Neural cell (in vitro differentiated cells): ENCODE data around the gene KLHDC4. TPM values are rescaled to one million over a fixed set of nuclear protein-coding genes. Genes with fewer than 3 reads are reported as not detected.

Source experiments
- H2AFZ ChIP-seq: fragments of 200-600, 300-800 bp; sonication (generic), shearing (Covaris generic); 2 replicates; pipeline ENCODE4 v1.6.0; 2014; ENCODE audit warnings: low read depth, mild to moderate bottlenecking, antibody characterized with exemption, low read length, moderate library complexity
- H3F3A ChIP-seq: fragments of 200-600 bp; shearing (Covaris generic); 2 replicates; pipeline ENCODE4 v1.6.1; 2016; ENCODE audit warnings: mild to moderate bottlenecking, moderate library complexity, mixed read lengths, antibody characterized with exemption, low read length; ENCODE audit not compliant: insufficient read depth, poor library complexity, severe bottlenecking
- H3K27ac ChIP-seq: fragments of 200-600, 300-800 bp; sonication (generic), shearing (Covaris generic); 2 replicates; pipeline ENCODE4 v1.5.1; 2014; ENCODE audit warnings: mild to moderate bottlenecking, low read length, moderate library complexity
- H3K27me3 ChIP-seq: fragments of 300-800, 200-600 bp; sonication (generic), shearing (Covaris generic); 2 replicates; pipeline ENCODE4 v1.6.0; 2014; ENCODE audit warnings: mild to moderate bottlenecking, low read depth, low read length, moderate library complexity; ENCODE audit not compliant: insufficient read depth
- H3K36me3 ChIP-seq: fragments of 300-800, 200-600 bp; sonication (generic), shearing (Covaris generic); 2 replicates; pipeline ENCODE4 v1.5.1; 2014; ENCODE audit warnings: mild to moderate bottlenecking, antibody characterized with exemption, low read length, moderate library complexity; ENCODE audit not compliant: insufficient read depth
- H3K4me2 ChIP-seq: fragments of 300-800, 200-600 bp; sonication (generic), shearing (Covaris generic); 2 replicates; pipeline ENCODE4 v1.6.0; 2014; ENCODE audit warnings: mild to moderate bottlenecking, low read length
- H3K4me3 ChIP-seq: fragments of 300-800, 200-600 bp; sonication (generic), shearing (Covaris generic); 2 replicates; pipeline ENCODE4 v1.5.1; 2014; ENCODE audit warnings: mild to moderate bottlenecking, low read length, moderate library complexity
- H3K79me2 ChIP-seq: fragments of 200-600 bp; shearing (Covaris generic); replicated peaks from 2 replicates; pipeline ENCODE4 v1.6.0; 2014; ENCODE audit warnings: mild to moderate bottlenecking, low read length, moderate library complexity; ENCODE audit not compliant: insufficient read depth
- H3K9ac ChIP-seq: fragments of 300-800, 200-600 bp; sonication (generic), shearing (Covaris generic); 2 replicates; pipeline ENCODE4 v1.6.1; 2016; ENCODE audit warnings: mild to moderate bottlenecking, low read length, mixed read lengths
- H3K9me2 ChIP-seq: fragments of 200-600 bp; shearing (Covaris generic); 2 replicates; pipeline ENCODE4 v1.6.1; 2016; ENCODE audit warnings: mild to moderate bottlenecking, low read length, mixed read lengths; ENCODE audit not compliant: insufficient read depth
- H3K9me3 ChIP-seq: fragments of 200-600, 300-800 bp; sonication (generic), shearing (Covaris generic); 2 replicates; pipeline ENCODE4 v1.6.1; 2016; ENCODE audit warnings: mild to moderate bottlenecking, mixed run types, low read length, moderate library complexity, mixed read lengths
- H4K20me1 ChIP-seq: fragments of 200-600 bp; shearing (Covaris generic); 2 replicates; pipeline ENCODE4 v1.6.1; 2016; ENCODE audit warnings: mild to moderate bottlenecking, mixed run types; ENCODE audit not compliant: insufficient read depth
- EP300 ChIP-seq: fragments of 450-650 bp; conservative IDR thresholded peaks from 2 replicates; pipeline ENCODE4 v1.6.1; 2014; ENCODE audit warnings: antibody characterized with exemption, mild to moderate bottlenecking, moderate library complexity; ENCODE audit not compliant: poor library complexity, severe bottlenecking
- EZH2 ChIP-seq: fragments of 200-600, 300-800 bp; shearing (Covaris generic), sonication (generic); IDR thresholded peaks from 2 replicates; pipeline ENCODE4 v1.6.1; 2014; ENCODE audit warnings: antibody characterized with exemption, low read length, borderline replicate concordance, mild to moderate bottlenecking; ENCODE audit not compliant: insufficient read depth, poor library complexity, severe bottlenecking
- MXI1 ChIP-seq: fragments of 450-650 bp; conservative IDR thresholded peaks from 2 replicates; pipeline ENCODE4 v1.6.1; 2014; ENCODE audit warnings: antibody characterized with exemption, mild to moderate bottlenecking; ENCODE audit not compliant: poor library complexity, severe bottlenecking
- POLR2AphosphoS5 ChIP-seq: IDR thresholded peaks from 2 replicates; pipeline ENCODE4 v1.6.1; 2012
- RAD21 ChIP-seq: fragments of 450-650 bp; conservative IDR thresholded peaks from 2 replicates; pipeline ENCODE4 v1.6.1; 2014; ENCODE audit warnings: antibody characterized with exemption, mild to moderate bottlenecking, moderate library complexity
- SMC3 ChIP-seq: fragments of 450-650 bp; conservative IDR thresholded peaks from 2 replicates; pipeline ENCODE4 v1.6.1; 2014; ENCODE audit warnings: antibody characterized with exemption, mild to moderate bottlenecking, moderate library complexity; ENCODE audit not compliant: poor library complexity
- TAF1 ChIP-seq: IDR thresholded peaks from 2 replicates; pipeline ENCODE4 v1.6.1; 2012; ENCODE audit warnings: low read depth
- polyA plus RNA-seq: library from polyadenylated mRNA; depleted of rRNA; stranded (reverse); fragments of >200 nt; gene quantifications from 2 replicates; pipeline ENCODE4 v1.2.3, GENCODE V29; 2014
- TF ChIP-seq, protein P1 (sequence below): fragments of 450-650 bp; IDR thresholded peaks from 2 replicates; pipeline ENCODE4 v1.5.1; 2014; ENCODE audit warnings: antibody characterized with exemption, mild to moderate bottlenecking, moderate library complexity; ENCODE audit not compliant: poor library complexity, severe bottlenecking
- TF ChIP-seq, protein P2 (sequence below): IDR thresholded peaks from 2 replicates; pipeline ENCODE4 v1.6.1; 2012; ENCODE audit warnings: borderline replicate concordance

KLHDC4 gene
- polyA plus RNA-seq, 1 donor from 2014 or later: 27.5 TPM

GRCh38 chr16:87806641-87807546 lies 41.1 kb upstream of the KLHDC4 start:
- H3K27me3 ChIP-seq: no peaks in the 10 kb centered on the region
- no peaks in the 10 kb centered on the region for H3K9me3 ChIP-seq
- peak; percentile 33 for TF ChIP-seq POLR2AphosphoS5
- TF ChIP-seq TAF1: no peak
- peak; percentile 20 for TF ChIP-seq EP300
- TF ChIP-seq, protein P1, sequence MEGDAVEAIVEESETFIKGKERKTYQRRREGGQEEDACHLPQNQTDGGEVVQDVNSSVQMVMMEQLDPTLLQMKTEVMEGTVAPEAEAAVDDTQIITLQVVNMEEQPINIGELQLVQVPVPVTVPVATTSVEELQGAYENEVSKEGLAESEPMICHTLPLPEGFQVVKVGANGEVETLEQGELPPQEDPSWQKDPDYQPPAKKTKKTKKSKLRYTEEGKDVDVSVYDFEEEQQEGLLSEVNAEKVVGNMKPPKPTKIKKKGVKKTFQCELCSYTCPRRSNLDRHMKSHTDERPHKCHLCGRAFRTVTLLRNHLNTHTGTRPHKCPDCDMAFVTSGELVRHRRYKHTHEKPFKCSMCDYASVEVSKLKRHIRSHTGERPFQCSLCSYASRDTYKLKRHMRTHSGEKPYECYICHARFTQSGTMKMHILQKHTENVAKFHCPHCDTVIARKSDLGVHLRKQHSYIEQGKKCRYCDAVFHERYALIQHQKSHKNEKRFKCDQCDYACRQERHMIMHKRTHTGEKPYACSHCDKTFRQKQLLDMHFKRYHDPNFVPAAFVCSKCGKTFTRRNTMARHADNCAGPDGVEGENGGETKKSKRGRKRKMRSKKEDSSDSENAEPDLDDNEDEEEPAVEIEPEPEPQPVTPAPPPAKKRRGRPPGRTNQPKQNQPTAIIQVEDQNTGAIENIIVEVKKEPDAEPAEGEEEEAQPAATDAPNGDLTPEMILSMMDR: peak; percentile 17
- no peaks in the 10 kb centered on the region for H4K20me1 ChIP-seq
- no peaks in the 10 kb centered on the region for H3F3A ChIP-seq
- peak overlapping the region; percentile 65 for H2AFZ ChIP-seq
- no peak overlapping the region for H3K4me2 ChIP-seq
- no peaks in the 10 kb centered on the region for H3K9me2 ChIP-seq
- peak overlapping the region; percentile 40 for H3K9ac ChIP-seq
- H3K36me3 ChIP-seq: no peaks in the 10 kb centered on the region
- H3K27ac ChIP-seq: peak overlapping the region; percentile 23
- no peaks in the 10 kb centered on the region for H3K79me2 ChIP-seq
- peak overlapping the region; percentile 3 for H3K4me3 ChIP-seq

- H3K9me2 ChIP-seq: no peaks in the 10 kb centered on the region
- no peaks in the 10 kb centered on the region for H3F3A ChIP-seq
- TF ChIP-seq, protein P2, sequence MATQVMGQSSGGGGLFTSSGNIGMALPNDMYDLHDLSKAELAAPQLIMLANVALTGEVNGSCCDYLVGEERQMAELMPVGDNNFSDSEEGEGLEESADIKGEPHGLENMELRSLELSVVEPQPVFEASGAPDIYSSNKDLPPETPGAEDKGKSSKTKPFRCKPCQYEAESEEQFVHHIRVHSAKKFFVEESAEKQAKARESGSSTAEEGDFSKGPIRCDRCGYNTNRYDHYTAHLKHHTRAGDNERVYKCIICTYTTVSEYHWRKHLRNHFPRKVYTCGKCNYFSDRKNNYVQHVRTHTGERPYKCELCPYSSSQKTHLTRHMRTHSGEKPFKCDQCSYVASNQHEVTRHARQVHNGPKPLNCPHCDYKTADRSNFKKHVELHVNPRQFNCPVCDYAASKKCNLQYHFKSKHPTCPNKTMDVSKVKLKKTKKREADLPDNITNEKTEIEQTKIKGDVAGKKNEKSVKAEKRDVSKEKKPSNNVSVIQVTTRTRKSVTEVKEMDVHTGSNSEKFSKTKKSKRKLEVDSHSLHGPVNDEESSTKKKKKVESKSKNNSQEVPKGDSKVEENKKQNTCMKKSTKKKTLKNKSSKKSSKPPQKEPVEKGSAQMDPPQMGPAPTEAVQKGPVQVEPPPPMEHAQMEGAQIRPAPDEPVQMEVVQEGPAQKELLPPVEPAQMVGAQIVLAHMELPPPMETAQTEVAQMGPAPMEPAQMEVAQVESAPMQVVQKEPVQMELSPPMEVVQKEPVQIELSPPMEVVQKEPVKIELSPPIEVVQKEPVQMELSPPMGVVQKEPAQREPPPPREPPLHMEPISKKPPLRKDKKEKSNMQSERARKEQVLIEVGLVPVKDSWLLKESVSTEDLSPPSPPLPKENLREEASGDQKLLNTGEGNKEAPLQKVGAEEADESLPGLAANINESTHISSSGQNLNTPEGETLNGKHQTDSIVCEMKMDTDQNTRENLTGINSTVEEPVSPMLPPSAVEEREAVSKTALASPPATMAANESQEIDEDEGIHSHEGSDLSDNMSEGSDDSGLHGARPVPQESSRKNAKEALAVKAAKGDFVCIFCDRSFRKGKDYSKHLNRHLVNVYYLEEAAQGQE: no peak
- TF ChIP-seq EP300 (no peak), POLR2AphosphoS5 (no peak), TAF1 (no peak), SMC3 (no peak), RAD21 (no peak), MXI1 (no peak), EZH2 (no peak)
- TF ChIP-seq, protein P1: no peak
- no peaks in the 10 kb centered on the region for H3K36me3 ChIP-seq
- peak overlapping the region; percentile 3 for H3K4me3 ChIP-seq
- peak overlapping the region; percentile 65 for H2AFZ ChIP-seq
- no peak overlapping the region for H3K4me2 ChIP-seq
- H3K9ac ChIP-seq: peak overlapping the region; percentile 40
- no peaks in the 10 kb centered on the region for H4K20me1 ChIP-seq
- no peaks in the 10 kb centered on the region for H3K9me3 ChIP-seq
- no peaks in the 10 kb centered on the region for H3K79me2 ChIP-seq
- H3K27me3 ChIP-seq: no peaks in the 10 kb centered on the region
- H3K27ac ChIP-seq: peak overlapping the region; percentile 23
Measured at GRCh38 chr16:87806261-87806640, 40.5 kb upstream of the KLHDC4 start.
